Esophagus squamous epithelium (tissue), 5 donors: ENCODE results near the gene WDR54. TPM values are rescaled to one million over a fixed set of nuclear protein-coding genes. Genes with fewer than 3 reads are reported as not detected.
"Not testable (repeated sequence)": the region's sequence is repeated elsewhere in the genome, so short reads cannot be mapped to it uniquely, and the experiment has no call there.

ENCODE experiments used
- DNase-seq: peaks from one replicate; lab custom pipeline; 2025; lab: John Stamatoyannopoulos, UW
- H3K27ac ChIP-seq, 4 donors: fragments of 200-600 bp; sonication (generic); one replicate each; pipeline ENCODE4 v1.5.1; 2016 to 2019; ENCODE audit warnings: mild to moderate bottlenecking in 1 of 4
- H3K27me3 ChIP-seq, 4 donors: fragments of 200-600 bp; sonication (generic); 1 replicate in 3 of 4; 2 replicates in 1 of 4; pipeline versions ENCODE4 v1.5.1 to v1.6.0; 2017 to 2021; ENCODE audit warnings: antibody characterized with exemption in 1 of 4
- H3K36me3 ChIP-seq, 3 donors: fragments of 200-600 bp; sonication (generic); one replicate each; pipeline ENCODE4 v1.5.1; 2016 to 2019
- H3K4me1 ChIP-seq, 3 donors: fragments of 200-600 bp; sonication (generic); one replicate each; pipeline ENCODE4 v1.5.1; 2017 to 2019
- H3K4me3 ChIP-seq, 4 donors: fragments of 200-600 bp; sonication (generic); 1 replicate in 3 of 4; 2 replicates in 1 of 4; pipeline ENCODE4 v1.5.1; 2016 to 2019; ENCODE audit warnings: mild to moderate bottlenecking in 2 of 4, moderate library complexity in 1 of 4
- H3K9me3 ChIP-seq, 3 donors: fragments of 200-600 bp; sonication (generic); one replicate each; pipeline ENCODE4 v1.5.1; 2016 to 2019
- CTCF ChIP-seq, 6 experiments: fragments of 450-650 bp in 4 of 6; fragments of 200-600 bp in 2 of 6; sonication (generic) in 2 of 6; IDR thresholded peaks; one replicate each; pipeline ENCODE4 v1.5.1; 2016 to 2019; ENCODE audit warnings: antibody characterized with exemption in 6 of 6, mild to moderate bottlenecking in 4 of 6, moderate library complexity in 4 of 6
- POLR2A ChIP-seq, 4 donors: fragments of 450-650 bp; IDR thresholded peaks; one replicate each; pipeline ENCODE4 v1.6.1; 2017; ENCODE audit warnings: antibody characterized with exemption in 4 of 4, mild to moderate bottlenecking in 4 of 4, moderate library complexity in 3 of 4
- WGBS, 2 donors: methylation state at CpG; one replicate each; pipeline ENCODE4 v1.1.5; 2018; 5-methylcytosine and 5-hydroxymethylcytosine counted together
- intact Hi-C: fragments of 100-400 bp; cut with DNase I; formaldehyde crosslinking; loops from one replicate; pipeline ENCODE4 v1.15.0; 2022
- total RNA-seq, 4 donors: library from RNA; depleted of rRNA; stranded (reverse); fragments of >200 nt; gene quantifications; one replicate each; pipeline ENCODE4 v1.1.0, GENCODE V29; 2016
- donor health status: DM: yes; HTN: yes; CAD: no.

Gene WDR54
- total RNA-seq, 4 donors from 2014 or later, result 3.1 to 9.1 (median 6.0) TPM

GRCh38 chr2:74458938-74459363 lies 37.4 kb downstream of the WDR54 start:
- no peak for TF ChIP-seq CTCF (IDR thresholded peaks at IDR 0.05)
- TF ChIP-seq POLR2A (IDR thresholded peaks at IDR 0.05), result no peak
- Histone ChIP-seq H3K27ac (peak overlapping the region; percentile 75 to 89 (median 86)), H3K4me3 (peak overlapping the region; percentile 52 to 84 (median 72)), H3K27me3 (no peaks in the 10 kb centered on the region), H3K9me3 (no peaks in the 10 kb centered on the region), H3K4me1 (peaks cover 35 to 60% (median 36%) of the 10 kb centered on the region in 3 donors), H3K36me3 (peaks cover 0 to 29% (median 7%) of the 10 kb centered on the region in 3 donors)
- WGBS, 2 donors, result 1 to 5% methylated on average over 6 to 10 of the region's 10 CpGs
- intact Hi-C loops, result no loop called here
- no peak for DNase-seq

GRCh38 chr2:74459503-74460118 lies 38.1 kb downstream of the WDR54 start:
- Histone ChIP-seq H3K27ac (peak overlapping the region in 1 of 4 donors; percentile 86), H3K4me1 (peaks cover 41 to 62% (median 42%) of the 10 kb centered on the region in 3 donors), H3K4me3 (peak overlapping the region in 1 of 4 donors; percentile 84), H3K36me3 (peaks cover 0 to 29% (median 7%) of the 10 kb centered on the region in 3 donors)
- intact Hi-C loops, DNase-seq, H3K27me3 ChIP-seq, H3K9me3 ChIP-seq: not testable (repeated sequence)
- 63 to 75% methylated on average over 13 of the region's 13 CpGs for WGBS, 2 donors

- 52 to 74% methylated on average over 2 to 3 of the region's 10 CpGs for WGBS, 2 donors
- not testable (repeated sequence) for DNase-seq
Observed at GRCh38 chr2:74460187-74460586, 38.7 kb downstream of the WDR54 start.

GRCh38 chr2:74461187-74462053 lies 39.9 kb downstream of the WDR54 start:
- 92 to 95% methylated on average over 7 to 12 of the region's 27 CpGs for WGBS, 2 donors
- intact Hi-C loops, result no loop called here
- no peak for DNase-seq
- no peak overlapping the region for H3K4me3 ChIP-seq
- peaks cover 0 to 29% (median 7%) of the 10 kb centered on the region in 3 donors for H3K36me3 ChIP-seq
- peaks cover 32 to 58% (median 35%) of the 10 kb centered on the region in 3 donors for H3K4me1 ChIP-seq
- no peaks in the 10 kb centered on the region for H3K9me3 ChIP-seq
- H3K27me3 ChIP-seq, result no peaks in the 10 kb centered on the region
- TF ChIP-seq POLR2A (IDR thresholded peaks at IDR 0.05) (no peak), CTCF (IDR thresholded peaks at IDR 0.05) (no peak)
- no peak overlapping the region for H3K27ac ChIP-seq

More at GRCh38 chr2:74460187-74460586, 38.7 kb downstream of the WDR54 start:
- H3K9me3 ChIP-seq, H3K27me3 ChIP-seq, intact Hi-C loops, H3K4me3 ChIP-seq, H3K27ac ChIP-seq: not testable (repeated sequence)
- Histone ChIP-seq H3K36me3 (peaks cover 0 to 29% (median 7%) of the 10 kb centered on the region in 3 donors), H3K4me1 (peaks cover 42 to 62% (median 42%) of the 10 kb centered on the region in 3 donors)

- TF ChIP-seq POLR2A (IDR thresholded peaks at IDR 0.05), result no peak
- TF ChIP-seq CTCF (IDR thresholded peaks at IDR 0.05), result no peak
- Histone ChIP-seq H3K27me3 (no peaks in the 10 kb centered on the region), H3K4me3 (no peak overlapping the region), H3K4me1 (peaks cover 24 to 50% (median 27%) of the 10 kb centered on the region in 3 donors), H3K36me3 (peaks cover 0 to 29% (median 7%) of the 10 kb centered on the region in 3 donors), H3K9me3 (no peaks in the 10 kb centered on the region), H3K27ac (no peak overlapping the region)
- intact Hi-C loops, result no loop called here
- 81 to 90% methylated on average over 8 to 11 of the region's 20 CpGs for WGBS, 2 donors
- no peak for DNase-seq
Observed at GRCh38 chr2:74462054-74462785, 40.7 kb downstream of the WDR54 start.
